IMR-90 (cell line): ENCODE measurements around the gene TTC1. TPM values are rescaled to one million over a fixed set of nuclear protein-coding genes. Genes with fewer than 3 reads are reported as not detected.
A peak's percentile ranks its signal among the peaks of the same experiment; 100 is the strongest.

Source experiments
- ATAC-seq: fragments of 200-7000 bp; cut with Tn5 transposase; 2 replicates; pipeline ENCODE4 v1.9.1; 2020; ENCODE audit warnings: low read depth, mild to moderate bottlenecking, moderate library complexity
- BruUV-seq: library from RNA; stranded (reverse); fragments of 400-500 nt; replicated peaks from 2 replicates; lab custom pipeline; 2021; lab: Mats Ljungman, UMichigan
- CTCF ChIA-PET: fragments of 300-600 bp; formaldehyde crosslinking; extraction: SDS; loops from one replicate; lab custom pipeline; 2021; ENCODE audit warnings: antibody characterized with exemption; lab: Yijun Ruan, JAX
- POLR2A ChIA-PET: fragments of 300-600 bp; sonication (Branson Sonifier 250); formaldehyde crosslinking; loops from one replicate; lab custom pipeline; 2022; ENCODE audit warnings: antibody characterized with exemption; ENCODE audit not compliant: unreplicated experiment; lab: Charles Lee
- DNase-seq: peaks from one replicate; pipeline ENCODE4 v3.0.0; 2013
- H2AFZ ChIP-seq: replicated peaks from 2 replicates; pipeline ENCODE3; 2013; ENCODE audit warnings: low read length, mild to moderate bottlenecking; ENCODE audit not compliant: poor library complexity
- H2AK5ac ChIP-seq: 2 replicates; pipeline ENCODE4 v1.6.1; 2013; ENCODE audit warnings: low read depth, low read length, inconsistent platforms
- H2AK9ac ChIP-seq: replicated peaks from 2 replicates; pipeline ENCODE3; 2013; ENCODE audit warnings: mild to moderate bottlenecking, low read depth, low read length, moderate library complexity; ENCODE audit not compliant: poor library complexity
- H2BK120ac ChIP-seq: 2 replicates; pipeline ENCODE4 v1.6.1; 2013; ENCODE audit warnings: low read depth, low read length, inconsistent platforms
- H2BK15ac ChIP-seq: 3 replicates; pipeline ENCODE4 v1.6.1; 2013; ENCODE audit warnings: low read depth, low read length, inconsistent platforms
- H2BK20ac ChIP-seq: 2 replicates; pipeline ENCODE4 v1.6.1; 2013; ENCODE audit warnings: low read depth, mild to moderate bottlenecking, inconsistent platforms, low read length, moderate library complexity
- H2BK5ac ChIP-seq: 2 replicates; pipeline ENCODE4 v1.6.1; 2013; ENCODE audit warnings: mild to moderate bottlenecking, low read depth, low read length, inconsistent platforms; ENCODE audit not compliant: poor library complexity, severe bottlenecking
- H3K14ac ChIP-seq: replicated peaks from 2 replicates; pipeline ENCODE4 v1.6.1; 2013; ENCODE audit warnings: low read depth, low read length, inconsistent platforms
- H3K18ac ChIP-seq: 2 replicates; pipeline ENCODE4 v1.6.1; 2013; ENCODE audit warnings: low read depth, low read length, control low read depth
- H3K23ac ChIP-seq: 2 replicates; pipeline ENCODE4 v1.6.1; 2013; ENCODE audit warnings: low read depth, low read length, inconsistent platforms
- H3K27ac ChIP-seq: 2 replicates; pipeline ENCODE4 v1.5.1; 2013; ENCODE audit warnings: mild to moderate bottlenecking, control low read depth, low read length; ENCODE audit not compliant: insufficient read depth
- H3K27me3 ChIP-seq: 2 replicates; pipeline ENCODE4 v1.6.1; 2013; ENCODE audit warnings: low read length; ENCODE audit not compliant: control insufficient read depth, insufficient read depth
- H3K36me3 ChIP-seq: 2 replicates; pipeline ENCODE4 v1.6.1; 2013; ENCODE audit warnings: low read length, mixed read lengths; ENCODE audit not compliant: control insufficient read depth, insufficient read depth
- H3K4ac ChIP-seq: 2 replicates; pipeline ENCODE4 v1.6.1; 2013; ENCODE audit warnings: low read depth, low read length, inconsistent platforms
- H3K4me1 ChIP-seq: 2 replicates; pipeline ENCODE4 v1.6.1; 2013; ENCODE audit warnings: low read length, mixed read lengths; ENCODE audit not compliant: control insufficient read depth, insufficient read depth
- H3K4me2 ChIP-seq: 2 replicates; pipeline ENCODE4 v1.6.1; 2013; ENCODE audit warnings: low read depth, mild to moderate bottlenecking, control low read depth, low read length, moderate library complexity
- H3K4me3 ChIP-seq: 2 replicates; pipeline ENCODE4 v1.5.1; 2013; ENCODE audit warnings: low read depth, mild to moderate bottlenecking, control low read depth, low read length, moderate library complexity; ENCODE audit not compliant: insufficient read depth
- H3K56ac ChIP-seq: 2 replicates; pipeline ENCODE4 v1.6.1; 2013; ENCODE audit warnings: low read length, inconsistent platforms; ENCODE audit not compliant: insufficient read depth; ENCODE audit errors: extremely low read depth
- H3K79me1 ChIP-seq, 2 experiments: 2 replicates each; pipeline ENCODE4 v1.6.1; 2013; ENCODE audit warnings: low read length in 2 of 2, inconsistent platforms in 1 of 2, low read depth in 1 of 2
- H3K9ac ChIP-seq: 2 replicates; pipeline ENCODE4 v1.6.1; 2013; ENCODE audit warnings: low read depth, low read length, control low read depth
- H3K9me1 ChIP-seq: 2 replicates; pipeline ENCODE4 v1.6.1; 2013; ENCODE audit warnings: low read length, inconsistent platforms; ENCODE audit not compliant: insufficient read depth
- H3K9me3 ChIP-seq: 2 replicates; pipeline ENCODE4 v1.6.1; 2013; ENCODE audit warnings: low read length; ENCODE audit not compliant: control insufficient read depth, insufficient read depth
- H4K20me1 ChIP-seq: 2 replicates; pipeline ENCODE4 v1.6.1; 2013; ENCODE audit warnings: low read length, inconsistent platforms; ENCODE audit not compliant: insufficient read depth
- H4K5ac ChIP-seq: 2 replicates; pipeline ENCODE4 v1.6.1; 2013; ENCODE audit warnings: mild to moderate bottlenecking, low read depth, low read length, control low read depth
- H4K8ac ChIP-seq, 2 experiments: 2 replicates each; pipeline ENCODE4 v1.6.1; 2013; ENCODE audit warnings: low read depth in 2 of 2, low read length in 2 of 2, control low read depth in 1 of 2, inconsistent platforms in 1 of 2
- H4K91ac ChIP-seq: 2 replicates; pipeline ENCODE4 v1.6.1; 2013; ENCODE audit warnings: low read depth, low read length, inconsistent platforms; ENCODE audit not compliant: insufficient read depth
- BHLHE40 ChIP-seq: fragments of 150-350 bp; IDR thresholded peaks from 2 replicates; pipeline ENCODE4 v1.6.1; 2016; ENCODE audit warnings: mild to moderate bottlenecking, low read depth, low read length
- CEBPB ChIP-seq: IDR thresholded peaks from 2 replicates; pipeline ENCODE4 v1.6.1; 2012; ENCODE audit warnings: low read depth, low read length, improper control_type of control experiment
- CHD1 ChIP-seq: IDR thresholded peaks from 2 replicates; pipeline ENCODE4 v1.6.1; 2012; ENCODE audit warnings: low read depth, low read length, improper control_type of control experiment
- CTCF ChIP-seq: conservative IDR thresholded peaks from 2 replicates; pipeline ENCODE4 v1.5.1; 2012; ENCODE audit warnings: mild to moderate bottlenecking, low read depth, low read length, improper control_type of control experiment
- FOS ChIP-seq: fragments of 150-350 bp; IDR thresholded peaks from 2 replicates; pipeline ENCODE4 v1.6.1; 2016; ENCODE audit warnings: low read depth, low read length
- MAFK ChIP-seq: IDR thresholded peaks from 2 replicates; pipeline ENCODE4 v1.6.1; 2012; ENCODE audit warnings: low read depth, low read length, improper control_type of control experiment
- MXI1 ChIP-seq: IDR thresholded peaks from 2 replicates; pipeline ENCODE4 v1.6.1; 2012; ENCODE audit warnings: low read depth, mild to moderate bottlenecking, low read length, moderate library complexity, borderline replicate concordance
- NFE2L2 ChIP-seq: fragments of 150-350 bp; IDR thresholded peaks from 2 replicates; pipeline ENCODE4 v1.6.1; 2016; ENCODE audit warnings: low read depth, mild to moderate bottlenecking, low read length
- POLR2A ChIP-seq: IDR thresholded peaks from 2 replicates; pipeline ENCODE4 v1.6.1; 2012; ENCODE audit warnings: mild to moderate bottlenecking, low read depth, low read length
- RAD21 ChIP-seq: IDR thresholded peaks from 2 replicates; pipeline ENCODE4 v1.6.1; 2012; ENCODE audit warnings: low read length, improper control_type of control experiment
- RCOR1 ChIP-seq: IDR thresholded peaks from 2 replicates; pipeline ENCODE4 v1.6.1; 2012; ENCODE audit warnings: mild to moderate bottlenecking, low read length, improper control_type of control experiment; ENCODE audit not compliant: insufficient replicate concordance
- RFX5 ChIP-seq: IDR thresholded peaks from 2 replicates; pipeline ENCODE4 v1.8.0; 2012; ENCODE audit warnings: low read depth, mild to moderate bottlenecking, low read length, moderate library complexity
- SMC3 ChIP-seq: fragments of 150-350 bp; IDR thresholded peaks from 2 replicates; pipeline ENCODE4 v1.6.1; 2016; ENCODE audit warnings: low read depth, mild to moderate bottlenecking, antibody characterized with exemption, low read length, moderate library complexity
- USF2 ChIP-seq: fragments of 150-350 bp; IDR thresholded peaks from 2 replicates; pipeline ENCODE4 v1.6.1; 2017; ENCODE audit warnings: mild to moderate bottlenecking, antibody characterized with exemption, low read length, low read depth
- WGBS, 2 experiments: methylation state at CpG; one replicate each; pipeline versions ENCODE4 v1.1.5 to v1.1.7; 2013; ENCODE audit warnings: missing lambda C conversion rate in 2 of 2; ENCODE audit not compliant: insufficient read length in 1 of 2; ENCODE audit errors: extremely low coverage in 2 of 2; 5-methylcytosine and 5-hydroxymethylcytosine counted together
- dilution Hi-C: fragments of 300-500 bp; cut with HindIII; formaldehyde crosslinking; loops from one replicate; pipeline ENCODE4 v1.14.3; 2018; ENCODE audit warnings: low sequenced_read_pairs; ENCODE audit not compliant: unreplicated experiment
- in situ Hi-C: fragments of 300-500 bp; cut with MboI; formaldehyde crosslinking; loops from 3 replicates; pipeline ENCODE4 v1.14.3; 2019; ENCODE audit warnings: low sequenced_read_pairs, inconsistent platforms, mixed read lengths
- intact Hi-C: fragments of 100-400 bp; cut with micrococcal nuclease; formaldehyde crosslinking; loops from 2 replicates; pipeline ENCODE4 v1.10.0; 2022
- polyA plus RNA-seq, 3 experiments: library from polyadenylated mRNA; depleted of rRNA; stranded (reverse); fragments of >200 nt; gene quantifications; 2 replicates each; pipeline ENCODE4 v1.2.3, GENCODE V29; 2012; ENCODE audit warnings: low replicate concordance in 1 of 3
- total RNA-seq: library from RNA; depleted of rRNA; stranded (reverse); fragments of >200 nt; gene quantifications from 2 replicates; pipeline ENCODE4 v1.2.3, GENCODE V29; 2012

Gene TTC1
- total and polyA plus RNA-seq, 2 of the 4 experiments (the other 2 are of a cell fraction) = 23.1 to 41.1 TPM

- Histone ChIP-seq H3K27me3 (no peaks in the 10 kb centered on the region), H3K4me1 (peaks cover 11% of the 10 kb centered on the region), H3K18ac (peak overlapping the region; percentile 74; the same call in 1 of the 2 replicates), H2BK120ac (peak overlapping the region; percentile 89; the same call in 1 of the 2 replicates), H3K9me3 (no peaks in the 10 kb centered on the region), H3K4ac (peak overlapping the region; percentile 83; the same call in 1 of the 2 replicates), H3K9ac (no peak overlapping the region), H3K4me2 (peak overlapping the region; percentile 69; the same call in 1 of the 2 replicates), H3K14ac (no peak overlapping the region; the same call in 1 of the 2 replicates), H2AFZ (no peak overlapping the region), H2AK5ac (peak overlapping the region; percentile 92; the same call in 1 of the 2 replicates), H3K27ac (peak overlapping the region; percentile 59; the same call in 1 of the 2 replicates), H4K8ac (peak overlapping the region in 1 of 2 experiments; percentile 82; a peak in 1 of 4 replicates), H3K4me3 (no peak overlapping the region), H3K9me1 (peaks cover 6% of the 10 kb centered on the region), H3K79me1 (peaks cover 26 to 48% of the 10 kb centered on the region in 2 experiments), H2AK9ac (no peak overlapping the region), H2BK15ac (peak overlapping the region; percentile 84; the same call in 2 of the 3 replicates), H4K20me1 (peaks cover 9% of the 10 kb centered on the region; the same call in 1 of the 2 replicates), H2BK20ac (peak overlapping the region; percentile 93; the same call in 1 of the 2 replicates), H3K56ac (no peak overlapping the region), H2BK5ac (peak overlapping the region; percentile 73), H3K23ac (0 out of 2 replicates have a peak overlapping the region, but pooled peaks have one; percentile 78), H3K36me3 (no peaks in the 10 kb centered on the region), H4K91ac (no peak overlapping the region; the same call in 1 of the 2 replicates), H4K5ac (no peak overlapping the region)
- in situ Hi-C loops = loop anchor here (5.0 kb wide), 2 partner anchors 325 to 375 kb away; no protein-coding TSS in a partner anchor
- dilution Hi-C loops = loop anchor here (25.0 kb wide), 1 partner anchor 340 kb away; the partner anchor contains the start of gene C1QTNF2
- BruUV-seq = no TSS peak
- ChIA-PET POLR2A (interaction anchor here (0.6 kb wide), 1 partner anchor 13 kb away, joined by 3 read pairs; the partner anchor contains the start of gene TTC1), CTCF (interaction anchor here (0.5 to 1.8 kb wide), 30 partner anchors 8 to 400 kb away, joined by 3 to 26 read pairs (median 4); partner anchors contain the start of genes PTTG1 and TTC1)
- ATAC-seq (peak; percentile 89), DNase-seq (peak; percentile 78)
- intact Hi-C loops = loop anchor here (1.0 to 2.0 kb wide), 5 partner anchors 57 to 369 kb away; partner anchors contain the start of gene PWWP2A
- WGBS, 2 experiments = no CpG with 5 or more reads among the region's 3 CpGs
- peak; percentile 89 for TF ChIP-seq SMC3
- TF ChIP-seq CEBPB = no peak
- TF ChIP-seq MXI1 = peak; percentile 5; the same call in 1 of the 2 replicates
- TF ChIP-seq RAD21 = peak; percentile 88
- TF ChIP-seq RFX5 = no peak
- no peak for TF ChIP-seq USF2
- no peak for TF ChIP-seq MAFK
- no peak for TF ChIP-seq FOS
- TF ChIP-seq RCOR1 = no peak
- peak; percentile 83 for TF ChIP-seq CTCF
- 0 out of 2 replicates have a peak, but pooled peaks have one; percentile 32 for TF ChIP-seq POLR2A
- TF ChIP-seq BHLHE40 = no peak
- TF ChIP-seq NFE2L2 = no peak
- no peak for TF ChIP-seq CHD1
Observed at GRCh38 chr5:160021831-160022446, 13.0 kb downstream of the TTC1 start.
